Measurements from ENCODE around the gene ISLR.
"Not testable (repeated sequence)": the region's sequence is repeated elsewhere in the genome, so short reads cannot be mapped to it uniquely, and the experiment has no call there.

The ISLR gene

DNA sequence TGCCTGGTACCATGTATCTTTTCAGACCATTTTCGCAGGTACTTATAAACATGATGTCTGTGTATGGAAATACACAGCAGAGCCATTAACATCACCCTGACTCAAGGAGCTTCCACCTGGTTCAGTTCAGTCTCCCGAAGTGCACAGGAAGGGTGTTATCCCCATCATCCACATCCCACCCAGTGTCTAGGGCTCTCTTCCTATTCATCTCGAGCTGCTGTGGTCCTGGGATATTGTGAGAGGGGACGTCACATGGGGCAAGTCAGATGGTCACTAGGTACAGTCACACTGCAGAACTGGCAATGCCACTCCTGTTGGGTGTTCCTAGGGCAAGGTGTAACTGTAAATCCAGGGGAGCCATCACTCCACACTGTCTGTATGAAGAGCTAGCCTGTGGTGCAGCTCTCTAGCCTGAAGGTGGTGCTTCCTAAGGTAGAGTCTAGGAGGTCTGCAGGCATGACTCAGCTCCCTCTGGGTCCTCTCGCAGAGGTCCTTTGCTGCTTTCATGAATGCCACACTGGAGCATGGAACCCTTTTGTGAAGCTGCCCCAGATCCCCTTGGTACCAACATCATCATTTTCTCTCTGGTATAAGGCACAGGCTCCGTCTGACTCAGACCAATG is 29.2 kb upstream of the ISLR start:
- H3K27me3 ChIP-seq (ENCODE audit: control insufficient read depth, insufficient read depth, low read length) = peaks cover 4% of the 10 kb centered on the region; the same call in 1 of the 2 replicates
- H3K9me3 ChIP-seq (ENCODE audit: control insufficient read depth, insufficient read depth, low read length) = peaks cover 5% of the 10 kb centered on the region
- peaks cover 29% of the 10 kb centered on the region for H3K4me1 ChIP-seq (ENCODE audit: control insufficient read depth, insufficient read depth, low read length)
- no peak overlapping the region for H3K27ac ChIP-seq (ENCODE audit: low read depth, low read length)
- no peaks in the 10 kb centered on the region for H3K36me3 ChIP-seq (ENCODE audit: control insufficient read depth, insufficient read depth, low read length)
- no peak overlapping the region for H3K9ac ChIP-seq (ENCODE audit: low read depth, low read length)
- no peak overlapping the region for H3K4me3 ChIP-seq (ENCODE audit: low read depth, low read length)

DNA sequence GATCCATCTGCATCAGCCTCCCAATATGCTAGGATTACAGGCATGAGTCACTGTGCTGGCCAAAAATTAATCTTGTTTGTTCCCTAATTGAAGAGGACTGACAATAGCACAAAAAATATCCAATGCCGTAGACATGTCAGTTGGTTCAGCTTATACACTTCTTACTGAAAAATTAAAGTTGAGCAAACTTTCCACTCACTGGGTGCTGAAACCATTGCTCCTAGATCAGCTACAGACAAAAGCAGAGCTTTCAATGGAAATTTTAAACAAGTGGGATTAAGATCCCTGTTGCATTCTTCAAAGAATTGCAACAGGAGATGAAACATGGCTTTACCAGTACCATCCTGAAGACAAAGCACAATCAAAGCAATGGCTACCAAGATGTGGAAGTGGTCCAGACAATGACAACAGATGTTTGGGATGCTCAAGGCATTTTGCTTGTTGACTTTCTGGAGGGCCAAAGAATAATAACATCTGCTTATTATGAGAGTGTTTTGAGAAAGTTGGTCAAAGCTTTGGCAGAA is 27.2 kb upstream of the ISLR start:
- H3K27ac ChIP-seq (ENCODE audit: low read depth, low read length) = no peak overlapping the region
- no peaks in the 10 kb centered on the region for H3K27me3 ChIP-seq (ENCODE audit: control insufficient read depth, insufficient read depth, low read length)
- H3K4me3 ChIP-seq (ENCODE audit: low read depth, low read length) = no peak overlapping the region
- H3K9ac ChIP-seq (ENCODE audit: low read depth, low read length) = no peak overlapping the region
- H3K36me3 ChIP-seq (ENCODE audit: control insufficient read depth, insufficient read depth, low read length) = no peaks in the 10 kb centered on the region
- H3K4me1 ChIP-seq (ENCODE audit: control insufficient read depth, insufficient read depth, low read length) = peaks cover 9% of the 10 kb centered on the region
- peaks cover 5% of the 10 kb centered on the region for H3K9me3 ChIP-seq (ENCODE audit: control insufficient read depth, insufficient read depth, low read length)

DNA sequence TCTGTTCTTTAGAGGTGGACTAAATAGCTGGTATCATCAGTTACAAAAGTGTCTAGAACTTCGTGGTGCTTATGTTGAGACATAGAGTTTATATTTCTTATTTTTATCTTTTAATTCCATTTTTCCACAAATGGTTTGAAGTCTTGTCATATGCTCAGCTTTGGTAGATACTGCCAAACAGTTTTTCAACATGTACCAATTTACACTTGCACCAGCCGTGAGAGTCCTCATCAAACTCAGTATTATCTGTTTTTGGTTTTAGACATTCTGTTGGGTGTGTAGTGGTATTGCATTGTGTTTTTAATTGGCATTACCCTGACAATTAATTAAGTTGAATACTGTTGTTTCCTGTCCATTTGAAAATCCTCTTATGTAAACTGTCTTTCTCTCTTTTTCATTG is 26.5 kb upstream of the ISLR start:
- H3K36me3 ChIP-seq (ENCODE audit: control insufficient read depth, insufficient read depth, low read length) = no peaks in the 10 kb centered on the region
- H3K27ac ChIP-seq (ENCODE audit: low read depth, low read length) = no peak overlapping the region
- H3K4me3 ChIP-seq (ENCODE audit: low read depth, low read length) = no peak overlapping the region
- peaks cover 5% of the 10 kb centered on the region for H3K9me3 ChIP-seq (ENCODE audit: control insufficient read depth, insufficient read depth, low read length)
- no peak overlapping the region for H3K9ac ChIP-seq (ENCODE audit: low read depth, low read length)
- H3K4me1 ChIP-seq (ENCODE audit: control insufficient read depth, insufficient read depth, low read length) = peaks cover 3% of the 10 kb centered on the region; the same call in 1 of the 2 replicates
- H3K27me3 ChIP-seq (ENCODE audit: control insufficient read depth, insufficient read depth, low read length) = no peaks in the 10 kb centered on the region

DNA sequence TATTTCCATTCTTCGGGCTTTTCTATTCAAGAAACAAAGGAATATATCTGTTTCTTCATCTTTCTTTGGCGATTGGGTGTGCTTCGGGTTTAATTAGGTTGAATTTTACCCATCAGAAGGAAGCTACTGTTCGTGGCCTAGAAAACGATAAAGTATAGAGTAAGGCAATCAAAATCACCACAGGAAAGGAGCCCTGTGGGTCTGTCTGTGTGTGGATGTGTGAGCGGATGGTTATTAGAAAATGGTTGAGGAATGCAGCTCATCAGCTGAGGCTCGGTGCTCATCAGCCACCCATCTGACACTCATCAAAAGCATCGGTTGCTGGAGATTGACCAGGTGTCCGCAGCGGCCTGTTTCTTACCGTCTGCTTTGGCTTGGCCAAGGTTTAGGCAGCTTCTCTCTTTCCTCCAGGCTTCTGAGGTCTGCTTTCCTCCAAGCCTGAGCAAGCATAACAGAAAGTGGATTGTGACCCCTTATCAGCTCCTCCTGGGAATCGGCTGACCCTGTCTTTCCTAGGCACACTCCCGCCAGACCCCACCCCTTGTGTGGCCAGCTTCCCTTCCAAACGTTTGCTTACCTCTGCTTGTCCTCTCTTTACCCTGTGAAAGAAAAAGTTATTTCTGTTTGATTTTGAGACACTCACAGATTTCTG is 17.6 kb upstream of the ISLR start:
- no peaks in the 10 kb centered on the region for H3K36me3 ChIP-seq (ENCODE audit: control insufficient read depth, insufficient read depth, low read length)
- H3K27me3 ChIP-seq (ENCODE audit: control insufficient read depth, insufficient read depth, low read length) = no peaks in the 10 kb centered on the region
- H3K9me3 ChIP-seq (ENCODE audit: control insufficient read depth, insufficient read depth, low read length) = no peaks in the 10 kb centered on the region
- no peak overlapping the region for H3K27ac ChIP-seq (ENCODE audit: low read depth, low read length)
- H3K4me1 ChIP-seq (ENCODE audit: control insufficient read depth, insufficient read depth, low read length) = no peaks in the 10 kb centered on the region
- no peak overlapping the region for H3K9ac ChIP-seq (ENCODE audit: low read depth, low read length)
- no peak overlapping the region for H3K4me3 ChIP-seq (ENCODE audit: low read depth, low read length)

DNA sequence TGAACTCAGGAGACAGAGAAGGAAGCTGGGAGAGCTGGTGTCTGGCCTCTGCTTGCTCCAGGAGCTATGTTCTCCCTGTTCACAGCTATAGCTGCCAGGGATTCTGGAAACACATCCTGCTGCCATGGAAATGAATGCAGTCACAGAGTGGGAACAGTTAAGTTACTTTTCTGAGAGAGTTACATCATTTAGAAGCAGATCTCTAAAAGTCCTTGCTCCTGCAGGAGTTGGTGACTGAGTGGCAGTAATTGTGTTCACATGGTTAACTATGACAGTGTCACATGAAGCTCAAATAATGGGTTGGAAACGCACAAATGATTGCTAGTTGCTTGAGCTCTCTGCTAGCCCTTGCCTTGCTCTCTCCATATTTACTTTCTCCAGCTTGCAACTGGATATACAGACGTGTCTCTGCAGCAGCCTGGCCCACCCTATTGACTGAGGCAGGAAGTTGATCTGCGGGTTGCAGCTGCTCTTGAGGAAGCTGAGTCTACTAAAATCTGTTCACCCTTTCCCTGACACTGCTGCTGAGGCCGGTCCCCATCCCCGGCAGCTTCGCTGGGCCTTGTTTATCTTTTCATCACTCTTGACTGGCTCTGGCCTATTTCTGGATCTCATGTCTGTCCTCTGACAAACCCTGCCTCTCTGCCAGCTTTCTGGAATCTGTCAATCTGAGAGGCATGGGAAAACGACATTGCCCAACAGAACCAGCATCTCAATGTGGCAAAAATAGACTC is 16.7 kb upstream of the ISLR start:
- H3K9me3 ChIP-seq (ENCODE audit: control insufficient read depth, insufficient read depth, low read length) = no peaks in the 10 kb centered on the region
- H3K4me3 ChIP-seq (ENCODE audit: low read depth, low read length) = no peak overlapping the region
- H3K4me1 ChIP-seq (ENCODE audit: control insufficient read depth, insufficient read depth, low read length) = no peaks in the 10 kb centered on the region
- no peaks in the 10 kb centered on the region for H3K36me3 ChIP-seq (ENCODE audit: control insufficient read depth, insufficient read depth, low read length)
- no peak overlapping the region for H3K27ac ChIP-seq (ENCODE audit: low read depth, low read length)
- no peaks in the 10 kb centered on the region for H3K27me3 ChIP-seq (ENCODE audit: control insufficient read depth, insufficient read depth, low read length)
- no peak overlapping the region for H3K9ac ChIP-seq (ENCODE audit: low read depth, low read length)

DNA sequence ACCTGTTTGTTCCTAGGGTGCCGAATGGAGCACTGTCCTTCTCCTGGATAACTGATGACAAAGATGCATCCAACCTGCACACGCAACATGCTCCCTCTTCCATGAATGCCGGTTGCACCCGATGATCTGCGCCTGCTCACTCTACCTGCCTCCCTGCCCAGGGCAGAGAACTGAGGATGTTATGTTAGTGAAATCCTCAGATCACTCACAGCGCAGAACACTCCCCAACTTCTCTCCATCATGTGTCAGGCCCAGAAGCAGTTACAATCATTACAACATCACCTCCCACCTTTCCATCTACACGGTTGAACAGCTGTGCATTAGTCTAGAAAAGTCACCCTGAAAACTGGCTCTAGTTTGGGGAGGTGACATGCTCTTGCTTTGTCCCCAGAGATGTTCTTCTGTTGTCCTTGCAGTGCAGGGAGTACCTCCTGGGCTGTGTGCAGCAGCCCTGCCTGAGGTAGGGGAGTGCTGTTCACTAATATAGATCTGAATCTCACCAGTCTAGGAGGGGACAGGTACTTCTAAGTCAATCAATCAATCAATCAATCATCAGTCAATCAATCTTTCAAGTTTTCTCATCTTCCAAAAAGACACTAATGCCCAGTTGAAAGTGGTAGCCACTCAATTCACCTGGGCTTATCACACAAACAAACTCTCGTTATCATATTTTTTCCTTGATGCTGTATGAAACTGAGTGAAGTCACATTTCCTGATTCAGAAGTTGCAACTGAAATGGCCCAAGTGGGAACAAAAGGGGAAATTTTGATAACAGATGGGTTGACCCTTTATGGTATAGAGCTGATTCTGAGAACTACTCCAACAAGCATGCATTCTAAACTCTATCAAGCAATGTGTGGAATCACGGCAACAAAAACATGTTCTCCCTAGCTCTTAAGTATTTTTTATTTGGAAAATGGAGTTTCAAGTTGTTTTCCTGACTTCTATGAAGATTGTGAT is 15.4 kb upstream of the ISLR start:
- H3K9me3 ChIP-seq (ENCODE audit: control insufficient read depth, insufficient read depth, low read length) = no peaks in the 10 kb centered on the region

DNA sequence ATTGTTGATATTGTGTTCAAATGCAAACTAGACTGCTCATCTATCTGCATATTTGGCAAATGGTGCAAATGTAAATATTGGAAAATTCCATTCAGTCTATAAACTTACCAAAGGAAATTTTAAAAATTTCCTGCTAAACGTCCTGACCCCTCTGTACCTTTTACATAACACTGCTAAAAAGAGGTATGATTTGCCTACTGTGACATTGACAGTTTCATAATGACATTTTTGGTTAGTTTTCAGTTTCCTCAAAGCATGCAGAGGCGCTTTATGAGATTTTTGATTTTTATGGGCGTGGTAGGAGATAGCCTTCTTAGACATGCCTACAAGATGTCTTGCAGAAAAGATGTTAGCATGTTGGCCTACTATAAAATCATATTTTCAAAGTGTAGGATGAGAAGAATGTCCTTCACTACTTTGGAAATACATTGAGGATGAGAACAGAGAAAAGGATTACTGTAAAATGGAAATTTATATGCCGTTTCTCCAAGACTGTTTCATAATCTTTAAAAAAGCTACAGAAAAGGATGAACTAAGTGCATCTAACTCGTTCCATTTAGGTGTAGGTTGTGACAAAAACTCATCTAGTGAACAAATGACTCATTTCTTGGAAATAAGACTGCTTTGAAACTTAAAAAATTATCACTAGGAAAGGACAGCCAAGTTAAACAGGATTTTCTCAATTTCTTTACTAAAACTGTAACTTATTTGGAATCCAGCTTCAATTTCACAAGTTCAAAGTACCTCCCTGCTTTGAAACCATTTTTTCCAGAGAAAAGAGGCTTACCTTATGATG is 14.5 kb upstream of the ISLR start:
- H3K9ac ChIP-seq (ENCODE audit: low read depth, low read length) = no peak overlapping the region
- no peaks in the 10 kb centered on the region for H3K27me3 ChIP-seq (ENCODE audit: control insufficient read depth, insufficient read depth, low read length)
- H3K9me3 ChIP-seq (ENCODE audit: control insufficient read depth, insufficient read depth, low read length) = no peaks in the 10 kb centered on the region
- no peak overlapping the region for H3K4me3 ChIP-seq (ENCODE audit: low read depth, low read length)
- no peaks in the 10 kb centered on the region for H3K4me1 ChIP-seq (ENCODE audit: control insufficient read depth, insufficient read depth, low read length)
- no peak overlapping the region for H3K27ac ChIP-seq (ENCODE audit: low read depth, low read length)
- H3K36me3 ChIP-seq (ENCODE audit: control insufficient read depth, insufficient read depth, low read length) = no peaks in the 10 kb centered on the region

More for the DNA sequence above, 15.4 kb upstream of the ISLR start:
- Histone ChIP-seq H3K36me3 (ENCODE audit: control insufficient read depth, insufficient read depth, low read length) (no peaks in the 10 kb centered on the region), H3K4me3 (ENCODE audit: low read depth, low read length) (no peak overlapping the region), H3K27ac (ENCODE audit: low read depth, low read length) (no peak overlapping the region), H3K9ac (ENCODE audit: low read depth, low read length) (no peak overlapping the region), H3K4me1 (ENCODE audit: control insufficient read depth, insufficient read depth, low read length) (no peaks in the 10 kb centered on the region), H3K27me3 (ENCODE audit: control insufficient read depth, insufficient read depth, low read length) (no peaks in the 10 kb centered on the region)

DNA sequence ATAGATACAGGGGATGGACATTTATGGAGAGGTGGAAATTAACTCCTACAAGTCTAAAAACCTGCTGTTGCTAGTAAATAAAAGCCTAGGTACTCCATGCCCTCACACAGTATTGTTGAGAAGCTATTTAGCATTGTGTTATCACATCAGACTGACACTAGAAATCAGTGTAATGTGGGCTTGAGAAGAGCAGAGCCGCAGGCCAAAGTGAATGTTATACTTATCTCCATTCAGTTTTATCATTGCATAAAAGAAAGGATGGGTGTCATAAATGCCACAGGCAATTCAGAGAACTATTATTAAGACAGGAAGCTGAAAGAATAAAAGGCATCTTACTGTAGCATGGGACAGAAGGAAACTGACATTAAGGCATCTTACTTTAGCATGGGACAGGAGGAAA is 13.7 kb upstream of the ISLR start:
- no peak overlapping the region for H3K27ac ChIP-seq (ENCODE audit: low read depth, low read length)
- no peak overlapping the region for H3K9ac ChIP-seq (ENCODE audit: low read depth, low read length)
- no peaks in the 10 kb centered on the region for H3K27me3 ChIP-seq (ENCODE audit: control insufficient read depth, insufficient read depth, low read length)
- no peaks in the 10 kb centered on the region for H3K36me3 ChIP-seq (ENCODE audit: control insufficient read depth, insufficient read depth, low read length)
- no peaks in the 10 kb centered on the region for H3K9me3 ChIP-seq (ENCODE audit: control insufficient read depth, insufficient read depth, low read length)
- H3K4me3 ChIP-seq (ENCODE audit: low read depth, low read length) = no peak overlapping the region
- H3K4me1 ChIP-seq (ENCODE audit: control insufficient read depth, insufficient read depth, low read length) = no peaks in the 10 kb centered on the region

DNA sequence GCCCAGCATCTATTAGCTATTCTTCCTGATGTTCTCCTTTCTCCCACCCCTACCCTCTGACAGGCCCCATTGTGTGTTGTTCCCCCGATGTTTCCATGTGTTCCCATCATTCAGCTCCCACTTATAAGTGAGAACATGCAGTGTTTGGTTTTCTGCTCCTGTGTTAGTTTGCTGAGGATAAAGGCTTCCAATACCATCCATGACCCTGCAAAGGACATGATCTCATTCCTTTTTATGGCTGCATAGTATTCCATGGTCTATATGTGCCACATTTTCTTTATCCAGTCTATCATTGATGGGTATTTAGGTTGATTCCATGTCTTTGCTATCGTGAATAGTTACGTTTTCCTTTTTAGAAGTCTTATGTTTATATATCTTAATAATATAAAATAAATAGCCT is 13.1 kb upstream of the ISLR start:
- H3K4me1 ChIP-seq (ENCODE audit: control insufficient read depth, insufficient read depth, low read length); H3K9me3 ChIP-seq (ENCODE audit: control insufficient read depth, insufficient read depth, low read length); H3K36me3 ChIP-seq (ENCODE audit: control insufficient read depth, insufficient read depth, low read length); H3K9ac ChIP-seq (ENCODE audit: low read depth, low read length); H3K4me3 ChIP-seq (ENCODE audit: low read depth, low read length); H3K27me3 ChIP-seq (ENCODE audit: control insufficient read depth, insufficient read depth, low read length); H3K27ac ChIP-seq (ENCODE audit: low read depth, low read length): not testable (repeated sequence)

DNA sequence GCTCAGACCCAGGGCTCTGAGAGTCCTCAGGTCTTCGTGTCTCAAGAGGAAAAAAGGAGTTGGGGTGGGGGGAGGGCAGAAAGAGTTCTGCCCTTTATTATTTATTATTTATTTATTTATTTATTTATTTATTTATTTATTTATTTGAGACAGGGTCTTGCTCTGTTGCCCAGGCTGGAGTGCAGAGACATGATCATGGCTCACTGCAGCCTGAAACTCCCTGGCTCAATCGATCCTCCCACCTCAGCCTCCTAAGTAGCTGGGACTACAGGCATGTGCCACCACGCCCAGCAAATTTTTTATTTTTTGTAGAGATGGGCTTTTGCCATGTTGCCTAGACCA is 11.3 kb upstream of the ISLR start:
- H3K27me3 ChIP-seq (ENCODE audit: control insufficient read depth, insufficient read depth, low read length); H3K36me3 ChIP-seq (ENCODE audit: control insufficient read depth, insufficient read depth, low read length); H3K4me1 ChIP-seq (ENCODE audit: control insufficient read depth, insufficient read depth, low read length); H3K9me3 ChIP-seq (ENCODE audit: control insufficient read depth, insufficient read depth, low read length); H3K9ac ChIP-seq (ENCODE audit: low read depth, low read length); H3K27ac ChIP-seq (ENCODE audit: low read depth, low read length); H3K4me3 ChIP-seq (ENCODE audit: low read depth, low read length): not testable (repeated sequence)
